IMR-90 (cell line): ENCODE data around the gene CTTN. TPM values are rescaled to one million over a fixed set of nuclear protein-coding genes. Genes with fewer than 3 reads are reported as not detected.

Source experiments
- ATAC-seq: fragments of 200-7000 bp; cut with Tn5 transposase; 2 replicates; pipeline ENCODE4 v1.9.1; 2020; ENCODE audit warnings: low read depth, mild to moderate bottlenecking, moderate library complexity
- BruUV-seq: library from RNA; stranded (reverse); fragments of 400-500 nt; replicated peaks from 2 replicates; lab custom pipeline; 2021; lab: Mats Ljungman, UMichigan
- CTCF ChIA-PET: fragments of 300-600 bp; formaldehyde crosslinking; extraction: SDS; loops from one replicate; lab custom pipeline; 2021; ENCODE audit warnings: antibody characterized with exemption; lab: Yijun Ruan, JAX
- POLR2A ChIA-PET: fragments of 300-600 bp; sonication (Branson Sonifier 250); formaldehyde crosslinking; loops from one replicate; lab custom pipeline; 2022; ENCODE audit warnings: antibody characterized with exemption; ENCODE audit not compliant: unreplicated experiment; lab: Charles Lee
- DNase-seq: peaks from one replicate; pipeline ENCODE4 v3.0.0; 2013
- H2AFZ ChIP-seq: replicated peaks from 2 replicates; pipeline ENCODE3; 2013; ENCODE audit warnings: low read length, mild to moderate bottlenecking; ENCODE audit not compliant: poor library complexity
- H2AK5ac ChIP-seq: 2 replicates; pipeline ENCODE4 v1.6.1; 2013; ENCODE audit warnings: low read depth, low read length, inconsistent platforms
- H2AK9ac ChIP-seq: replicated peaks from 2 replicates; pipeline ENCODE3; 2013; ENCODE audit warnings: mild to moderate bottlenecking, low read depth, low read length, moderate library complexity; ENCODE audit not compliant: poor library complexity
- H2BK120ac ChIP-seq: 2 replicates; pipeline ENCODE4 v1.6.1; 2013; ENCODE audit warnings: low read depth, low read length, inconsistent platforms
- H2BK15ac ChIP-seq: 3 replicates; pipeline ENCODE4 v1.6.1; 2013; ENCODE audit warnings: low read depth, low read length, inconsistent platforms
- H2BK20ac ChIP-seq: 2 replicates; pipeline ENCODE4 v1.6.1; 2013; ENCODE audit warnings: low read depth, mild to moderate bottlenecking, inconsistent platforms, low read length, moderate library complexity
- H2BK5ac ChIP-seq: 2 replicates; pipeline ENCODE4 v1.6.1; 2013; ENCODE audit warnings: mild to moderate bottlenecking, low read depth, low read length, inconsistent platforms; ENCODE audit not compliant: poor library complexity, severe bottlenecking
- H3K14ac ChIP-seq: replicated peaks from 2 replicates; pipeline ENCODE4 v1.6.1; 2013; ENCODE audit warnings: low read depth, low read length, inconsistent platforms
- H3K18ac ChIP-seq: 2 replicates; pipeline ENCODE4 v1.6.1; 2013; ENCODE audit warnings: low read depth, low read length, control low read depth
- H3K23ac ChIP-seq: 2 replicates; pipeline ENCODE4 v1.6.1; 2013; ENCODE audit warnings: low read depth, low read length, inconsistent platforms
- H3K27ac ChIP-seq: 2 replicates; pipeline ENCODE4 v1.5.1; 2013; ENCODE audit warnings: mild to moderate bottlenecking, control low read depth, low read length; ENCODE audit not compliant: insufficient read depth
- H3K27me3 ChIP-seq: 2 replicates; pipeline ENCODE4 v1.6.1; 2013; ENCODE audit warnings: low read length; ENCODE audit not compliant: control insufficient read depth, insufficient read depth
- H3K36me3 ChIP-seq: 2 replicates; pipeline ENCODE4 v1.6.1; 2013; ENCODE audit warnings: low read length, mixed read lengths; ENCODE audit not compliant: control insufficient read depth, insufficient read depth
- H3K4ac ChIP-seq: 2 replicates; pipeline ENCODE4 v1.6.1; 2013; ENCODE audit warnings: low read depth, low read length, inconsistent platforms
- H3K4me1 ChIP-seq: 2 replicates; pipeline ENCODE4 v1.6.1; 2013; ENCODE audit warnings: low read length, mixed read lengths; ENCODE audit not compliant: control insufficient read depth, insufficient read depth
- H3K4me2 ChIP-seq: 2 replicates; pipeline ENCODE4 v1.6.1; 2013; ENCODE audit warnings: low read depth, mild to moderate bottlenecking, control low read depth, low read length, moderate library complexity
- H3K4me3 ChIP-seq: 2 replicates; pipeline ENCODE4 v1.5.1; 2013; ENCODE audit warnings: low read depth, mild to moderate bottlenecking, control low read depth, low read length, moderate library complexity; ENCODE audit not compliant: insufficient read depth
- H3K56ac ChIP-seq: 2 replicates; pipeline ENCODE4 v1.6.1; 2013; ENCODE audit warnings: low read length, inconsistent platforms; ENCODE audit not compliant: insufficient read depth; ENCODE audit errors: extremely low read depth
- H3K79me1 ChIP-seq, 2 experiments: 2 replicates each; pipeline ENCODE4 v1.6.1; 2013; ENCODE audit warnings: low read length in 2 of 2, inconsistent platforms in 1 of 2, low read depth in 1 of 2
- H3K9ac ChIP-seq: 2 replicates; pipeline ENCODE4 v1.6.1; 2013; ENCODE audit warnings: low read depth, low read length, control low read depth
- H3K9me1 ChIP-seq: 2 replicates; pipeline ENCODE4 v1.6.1; 2013; ENCODE audit warnings: low read length, inconsistent platforms; ENCODE audit not compliant: insufficient read depth
- H3K9me3 ChIP-seq: 2 replicates; pipeline ENCODE4 v1.6.1; 2013; ENCODE audit warnings: low read length; ENCODE audit not compliant: control insufficient read depth, insufficient read depth
- H4K20me1 ChIP-seq: 2 replicates; pipeline ENCODE4 v1.6.1; 2013; ENCODE audit warnings: low read length, inconsistent platforms; ENCODE audit not compliant: insufficient read depth
- H4K5ac ChIP-seq: 2 replicates; pipeline ENCODE4 v1.6.1; 2013; ENCODE audit warnings: mild to moderate bottlenecking, low read depth, low read length, control low read depth
- H4K8ac ChIP-seq, 2 experiments: 2 replicates each; pipeline ENCODE4 v1.6.1; 2013; ENCODE audit warnings: low read depth in 2 of 2, low read length in 2 of 2, control low read depth in 1 of 2, inconsistent platforms in 1 of 2
- H4K91ac ChIP-seq: 2 replicates; pipeline ENCODE4 v1.6.1; 2013; ENCODE audit warnings: low read depth, low read length, inconsistent platforms; ENCODE audit not compliant: insufficient read depth
- BHLHE40 ChIP-seq: fragments of 150-350 bp; IDR thresholded peaks from 2 replicates; pipeline ENCODE4 v1.6.1; 2016; ENCODE audit warnings: mild to moderate bottlenecking, low read depth, low read length
- CEBPB ChIP-seq: IDR thresholded peaks from 2 replicates; pipeline ENCODE4 v1.6.1; 2012; ENCODE audit warnings: low read depth, low read length, improper control_type of control experiment
- CHD1 ChIP-seq: IDR thresholded peaks from 2 replicates; pipeline ENCODE4 v1.6.1; 2012; ENCODE audit warnings: low read depth, low read length, improper control_type of control experiment
- CTCF ChIP-seq: conservative IDR thresholded peaks from 2 replicates; pipeline ENCODE4 v1.5.1; 2012; ENCODE audit warnings: mild to moderate bottlenecking, low read depth, low read length, improper control_type of control experiment
- FOS ChIP-seq: fragments of 150-350 bp; IDR thresholded peaks from 2 replicates; pipeline ENCODE4 v1.6.1; 2016; ENCODE audit warnings: low read depth, low read length
- MAFK ChIP-seq: IDR thresholded peaks from 2 replicates; pipeline ENCODE4 v1.6.1; 2012; ENCODE audit warnings: low read depth, low read length, improper control_type of control experiment
- MAZ ChIP-seq: IDR thresholded peaks from 2 replicates; pipeline ENCODE4 v1.6.1; 2012; ENCODE audit warnings: low read depth, mild to moderate bottlenecking, low read length, improper control_type of control experiment, moderate library complexity, borderline replicate concordance
- MXI1 ChIP-seq: IDR thresholded peaks from 2 replicates; pipeline ENCODE4 v1.6.1; 2012; ENCODE audit warnings: low read depth, mild to moderate bottlenecking, low read length, moderate library complexity, borderline replicate concordance
- NFE2L2 ChIP-seq: fragments of 150-350 bp; IDR thresholded peaks from 2 replicates; pipeline ENCODE4 v1.6.1; 2016; ENCODE audit warnings: low read depth, mild to moderate bottlenecking, low read length
- POLR2A ChIP-seq: IDR thresholded peaks from 2 replicates; pipeline ENCODE4 v1.6.1; 2012; ENCODE audit warnings: mild to moderate bottlenecking, low read depth, low read length
- RAD21 ChIP-seq: IDR thresholded peaks from 2 replicates; pipeline ENCODE4 v1.6.1; 2012; ENCODE audit warnings: low read length, improper control_type of control experiment
- RCOR1 ChIP-seq: IDR thresholded peaks from 2 replicates; pipeline ENCODE4 v1.6.1; 2012; ENCODE audit warnings: mild to moderate bottlenecking, low read length, improper control_type of control experiment; ENCODE audit not compliant: insufficient replicate concordance
- RFX5 ChIP-seq: IDR thresholded peaks from 2 replicates; pipeline ENCODE4 v1.8.0; 2012; ENCODE audit warnings: low read depth, mild to moderate bottlenecking, low read length, moderate library complexity
- SMC3 ChIP-seq: fragments of 150-350 bp; IDR thresholded peaks from 2 replicates; pipeline ENCODE4 v1.6.1; 2016; ENCODE audit warnings: low read depth, mild to moderate bottlenecking, antibody characterized with exemption, low read length, moderate library complexity
- WGBS, 2 experiments: methylation state at CpG; one replicate each; pipeline versions ENCODE4 v1.1.5 to v1.1.7; 2013; ENCODE audit warnings: missing lambda C conversion rate in 2 of 2; ENCODE audit not compliant: insufficient read length in 1 of 2; ENCODE audit errors: extremely low coverage in 2 of 2; 5-methylcytosine and 5-hydroxymethylcytosine counted together
- dilution Hi-C: fragments of 300-500 bp; cut with HindIII; formaldehyde crosslinking; loops from one replicate; pipeline ENCODE4 v1.14.3; 2018; ENCODE audit warnings: low sequenced_read_pairs; ENCODE audit not compliant: unreplicated experiment
- in situ Hi-C: fragments of 300-500 bp; cut with MboI; formaldehyde crosslinking; loops from 3 replicates; pipeline ENCODE4 v1.14.3; 2019; ENCODE audit warnings: low sequenced_read_pairs, inconsistent platforms, mixed read lengths
- intact Hi-C: fragments of 100-400 bp; cut with micrococcal nuclease; formaldehyde crosslinking; loops from 2 replicates; pipeline ENCODE4 v1.10.0; 2022
- polyA plus RNA-seq, 3 experiments: library from polyadenylated mRNA; depleted of rRNA; stranded (reverse); fragments of >200 nt; gene quantifications; 2 replicates each; pipeline ENCODE4 v1.2.3, GENCODE V29; 2012; ENCODE audit warnings: low replicate concordance in 1 of 3
- total RNA-seq: library from RNA; depleted of rRNA; stranded (reverse); fragments of >200 nt; gene quantifications from 2 replicates; pipeline ENCODE4 v1.2.3, GENCODE V29; 2012
- TF ChIP-seq, protein P1 (sequence below): fragments of 150-350 bp; IDR thresholded peaks from 2 replicates; pipeline ENCODE4 v1.6.1; 2016; ENCODE audit warnings: low read depth, mild to moderate bottlenecking, low read length, moderate library complexity, borderline replicate concordance
- TF ChIP-seq, protein P2 (sequence below): fragments of 150-350 bp; IDR thresholded peaks from 2 replicates; pipeline ENCODE4 v1.6.1; 2017; ENCODE audit warnings: mild to moderate bottlenecking, antibody characterized with exemption, low read length, low read depth

The CTTN gene
- total and polyA plus RNA-seq, 2 of the 4 experiments (the other 2 are of a cell fraction): 287 to 296 TPM

DNA sequence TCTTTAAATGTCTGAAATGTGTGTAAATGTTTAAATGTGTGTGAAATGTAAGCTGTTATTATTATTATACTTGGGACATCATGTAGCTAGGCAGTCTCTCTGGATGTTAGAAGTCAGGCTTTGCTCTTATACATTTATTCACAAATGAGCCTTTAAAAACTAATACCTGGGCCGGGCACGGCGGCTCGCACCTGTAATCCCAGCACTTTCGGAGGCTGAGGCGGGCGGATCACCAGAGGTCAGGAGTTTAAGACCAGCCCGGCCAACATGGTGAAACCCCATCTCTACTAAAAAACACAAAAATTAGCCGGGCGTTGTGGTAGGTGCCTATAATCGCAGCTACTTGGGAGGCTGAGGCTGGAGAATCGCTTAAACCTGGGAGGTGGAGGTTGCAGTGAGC lies 21.7 kb upstream of the CTTN start:
- H3K4me2 ChIP-seq: no peak overlapping the region
- DNase-seq: no peak
- H3K9me1 ChIP-seq: peaks cover 13% of the 10 kb centered on the region
- H3K36me3 ChIP-seq: peaks cover 32% of the 10 kb centered on the region
- no peak for TF ChIP-seq NFE2L2
- no peak for TF ChIP-seq RCOR1
- no peak for TF ChIP-seq CEBPB
- no peak for TF ChIP-seq MAFK
- TF ChIP-seq MAZ: no peak
- TF ChIP-seq, protein P1, sequence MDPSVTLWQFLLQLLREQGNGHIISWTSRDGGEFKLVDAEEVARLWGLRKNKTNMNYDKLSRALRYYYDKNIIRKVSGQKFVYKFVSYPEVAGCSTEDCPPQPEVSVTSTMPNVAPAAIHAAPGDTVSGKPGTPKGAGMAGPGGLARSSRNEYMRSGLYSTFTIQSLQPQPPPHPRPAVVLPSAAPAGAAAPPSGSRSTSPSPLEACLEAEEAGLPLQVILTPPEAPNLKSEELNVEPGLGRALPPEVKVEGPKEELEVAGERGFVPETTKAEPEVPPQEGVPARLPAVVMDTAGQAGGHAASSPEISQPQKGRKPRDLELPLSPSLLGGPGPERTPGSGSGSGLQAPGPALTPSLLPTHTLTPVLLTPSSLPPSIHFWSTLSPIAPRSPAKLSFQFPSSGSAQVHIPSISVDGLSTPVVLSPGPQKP: no peak
- TF ChIP-seq CTCF: no peak
- no peak for TF ChIP-seq BHLHE40
- TF ChIP-seq FOS: no peak
- no peak for TF ChIP-seq MXI1
- TF ChIP-seq CHD1: no peak
- TF ChIP-seq SMC3: no peak
- TF ChIP-seq POLR2A: no peak
- TF ChIP-seq, protein P2, sequence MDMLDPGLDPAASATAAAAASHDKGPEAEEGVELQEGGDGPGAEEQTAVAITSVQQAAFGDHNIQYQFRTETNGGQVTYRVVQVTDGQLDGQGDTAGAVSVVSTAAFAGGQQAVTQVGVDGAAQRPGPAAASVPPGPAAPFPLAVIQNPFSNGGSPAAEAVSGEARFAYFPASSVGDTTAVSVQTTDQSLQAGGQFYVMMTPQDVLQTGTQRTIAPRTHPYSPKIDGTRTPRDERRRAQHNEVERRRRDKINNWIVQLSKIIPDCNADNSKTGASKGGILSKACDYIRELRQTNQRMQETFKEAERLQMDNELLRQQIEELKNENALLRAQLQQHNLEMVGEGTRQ: no peak
- TF ChIP-seq RAD21: no peak
- no peak for TF ChIP-seq RFX5
- CTCF ChIA-PET: no interaction called here
- H3K4me3 ChIP-seq: no peak overlapping the region
- no peak overlapping the region for H2BK20ac ChIP-seq
- no peak overlapping the region for H2BK5ac ChIP-seq
- no peak overlapping the region for H2BK15ac ChIP-seq
- POLR2A ChIA-PET: no interaction called here
- H3K4me1 ChIP-seq: peaks cover 3% of the 10 kb centered on the region
- H3K4ac ChIP-seq: no peak overlapping the region
- H2AK9ac ChIP-seq: no peak overlapping the region
- no peak overlapping the region for H4K5ac ChIP-seq
- dilution Hi-C loops: no loop called here
- H3K23ac ChIP-seq: no peak overlapping the region
- ATAC-seq: no peak
- no TSS peak for BruUV-seq
- no peaks in the 10 kb centered on the region for H3K9me3 ChIP-seq
- peaks cover 0 to 25% of the 10 kb centered on the region in 2 experiments for H3K79me1 ChIP-seq
- in situ Hi-C loops: no loop called here
- H4K91ac ChIP-seq: no peak overlapping the region
- WGBS, 2 experiments: no CpG with 5 or more reads among the region's 12 CpGs
- 0 out of 2 replicates have a peak, but pooled peaks cover 3% of the 10 kb centered on the region for H4K20me1 ChIP-seq
- H2AK5ac ChIP-seq: no peak overlapping the region
- H3K18ac ChIP-seq: no peak overlapping the region
- H3K27me3 ChIP-seq: no peaks in the 10 kb centered on the region
- no peak overlapping the region for H2AFZ ChIP-seq
- no peak overlapping the region for H3K27ac ChIP-seq
- H2BK120ac ChIP-seq: no peak overlapping the region
- no peak overlapping the region for H3K56ac ChIP-seq
- intact Hi-C loops: no loop called here
- H4K8ac ChIP-seq: no peak overlapping the region
- no peak overlapping the region for H3K14ac ChIP-seq
- H3K9ac ChIP-seq: no peak overlapping the region
